Liver (tissue), 9 donors: ENCODE measurements around the gene OR6T1. TPM values are rescaled to one million over a fixed set of nuclear protein-coding genes. Genes with fewer than 3 reads are reported as not detected.

Experiments
- DNase-seq: peaks from one replicate; pipeline ENCODE4 v3.0.0-alpha.2; 2017; ENCODE audit warnings: low spot score
- H3K27ac ChIP-seq, 2 donors: one replicate each; pipeline ENCODE4 v1.7.0; 2013; ENCODE audit warnings: inconsistent platforms in 2 of 2, low read length in 2 of 2, control low read depth in 1 of 2, low read depth in 1 of 2, mild to moderate bottlenecking in 1 of 2
- H3K27me3 ChIP-seq, 4 donors: one replicate each; pipeline versions ENCODE4 v1.6.1 to v1.7.0; 2013; ENCODE audit warnings: low read length in 3 of 4, inconsistent platforms in 1 of 4, mild to moderate bottlenecking in 1 of 4, moderate library complexity in 1 of 4; ENCODE audit not compliant: control insufficient read depth in 4 of 4, insufficient read depth in 4 of 4
- H3K36me3 ChIP-seq, 4 donors: one replicate each; pipeline versions ENCODE4 v1.6.1 to v1.7.0; 2013; ENCODE audit warnings: low read length in 3 of 4, mild to moderate bottlenecking in 3 of 4, low read depth in 1 of 4, moderate library complexity in 1 of 4; ENCODE audit not compliant: control insufficient read depth in 4 of 4, insufficient read depth in 3 of 4
- H3K4me1 ChIP-seq, 4 donors: one replicate each; pipeline versions ENCODE4 v1.6.1 to v1.7.0; 2013; ENCODE audit warnings: low read length in 3 of 4, mild to moderate bottlenecking in 3 of 4, moderate library complexity in 1 of 4; ENCODE audit not compliant: control insufficient read depth in 4 of 4, insufficient read depth in 4 of 4
- H3K4me3 ChIP-seq, 3 donors: one replicate each; pipeline versions ENCODE4 v1.6.1 to v1.7.0; 2013; ENCODE audit warnings: low read length in 3 of 3, control low read depth in 1 of 3, low read depth in 1 of 3, mild to moderate bottlenecking in 1 of 3
- H3K9ac ChIP-seq, 2 donors: one replicate each; pipeline ENCODE4 v1.7.0; 2013; ENCODE audit warnings: low read length in 2 of 2, mild to moderate bottlenecking in 2 of 2, moderate library complexity in 2 of 2, control low read depth in 1 of 2, low read depth in 1 of 2
- H3K9me3 ChIP-seq, 4 donors: one replicate each; pipeline versions ENCODE4 v1.6.1 to v1.7.0; 2013; ENCODE audit warnings: low read length in 3 of 4; ENCODE audit not compliant: control insufficient read depth in 4 of 4
- CTCF ChIP-seq: fragments of 150-350 bp; IDR thresholded peaks from 2 replicates; pipeline ENCODE4 v1.5.1; 2017; ENCODE audit warnings: improper control_type of control experiment, low read depth, low read length; ENCODE audit not compliant: missing input control
- EGR1 ChIP-seq, 2 donors: IDR thresholded peaks; 2 replicates each; pipeline ENCODE4 v1.6.1; 2016 to 2018; ENCODE audit warnings: antibody characterized with exemption in 2 of 2, low read depth in 2 of 2
- FOXA1 ChIP-seq: IDR thresholded peaks from 2 replicates; pipeline ENCODE4 v1.6.1; 2016; ENCODE audit warnings: antibody characterized with exemption
- FOXA2 ChIP-seq: IDR thresholded peaks from 2 replicates; pipeline ENCODE4 v1.6.1; 2016; ENCODE audit warnings: antibody characterized with exemption
- GABPA ChIP-seq, 2 donors: IDR thresholded peaks in 1 of 2; conservative IDR thresholded peaks in 1 of 2; 2 replicates each; pipeline ENCODE4 v1.6.1; 2016; ENCODE audit warnings: antibody characterized with exemption in 2 of 2, mild to moderate bottlenecking in 1 of 2, moderate library complexity in 1 of 2
- HNF4A ChIP-seq, 2 donors: conservative IDR thresholded peaks; 2 replicates each; pipeline ENCODE4 v1.6.1; 2016; ENCODE audit warnings: antibody characterized with exemption in 2 of 2, mild to moderate bottlenecking in 2 of 2
- HNF4G ChIP-seq: IDR thresholded peaks from 2 replicates; pipeline ENCODE4 v1.6.1; 2016; ENCODE audit warnings: antibody characterized with exemption
- JUND ChIP-seq, 2 donors: IDR thresholded peaks; 2 replicates each; pipeline ENCODE4 v1.6.1; 2016; ENCODE audit warnings: antibody characterized with exemption in 2 of 2
- NR2F2 ChIP-seq: IDR thresholded peaks from 2 replicates; pipeline ENCODE4 v1.6.1; 2016; ENCODE audit warnings: antibody characterized with exemption
- RAD21 ChIP-seq, 2 donors: IDR thresholded peaks; 2 replicates each; pipeline ENCODE4 v1.6.1; 2016; ENCODE audit warnings: antibody characterized with exemption in 2 of 2, mild to moderate bottlenecking in 2 of 2
- RXRA ChIP-seq, 2 donors: IDR thresholded peaks; 2 replicates each; pipeline ENCODE4 v1.6.1; 2017 to 2018; ENCODE audit warnings: antibody characterized with exemption in 2 of 2, mild to moderate bottlenecking in 1 of 2
- SP1 ChIP-seq: IDR thresholded peaks from 2 replicates; pipeline ENCODE4 v1.6.1; 2018; ENCODE audit warnings: antibody characterized with exemption, mild to moderate bottlenecking
- TAF1 ChIP-seq: conservative IDR thresholded peaks from 2 replicates; pipeline ENCODE4 v1.6.1; 2016; ENCODE audit warnings: antibody characterized with exemption, mild to moderate bottlenecking
- YY1 ChIP-seq: IDR thresholded peaks from 2 replicates; pipeline ENCODE4 v1.6.1; 2016; ENCODE audit warnings: antibody characterized with exemption, mild to moderate bottlenecking
- ZBTB33 ChIP-seq: IDR thresholded peaks from 2 replicates; pipeline ENCODE4 v1.6.1; 2016; ENCODE audit warnings: antibody characterized with exemption
- WGBS: extraction: QIAGEN DNeasy Blood & Tissue Kit; methylation state at CpG from one replicate; pipeline ENCODE4 v1.1.7; 2013; 5-methylcytosine and 5-hydroxymethylcytosine counted together
- polyA plus RNA-seq, 2 donors: library from polyadenylated mRNA; stranded (reverse) in 1 of 2; unstranded in 1 of 2; fragments of 200-250 nt in 1 of 2; fragments of >200 nt in 1 of 2; fragmentation: Nextera tagmentation in 1 of 2; extraction: Ambion mirVana in 1 of 2; gene quantifications; one replicate each; pipeline versions ENCODE4 v1.2.1 to v1.2.3, GENCODE V29; 2013 to 2015
- total RNA-seq, 2 donors: library from RNA; depleted of rRNA; stranded (reverse); fragments of >200 nt; gene quantifications; one replicate each; pipeline ENCODE4 v1.2.3, GENCODE V29; 2014
- TF ChIP-seq, protein P1 (sequence below): IDR thresholded peaks from 2 replicates; pipeline ENCODE4 v1.6.1; 2016; ENCODE audit warnings: antibody characterized with exemption, mild to moderate bottlenecking
- TF ChIP-seq, protein P2 (sequence below): IDR thresholded peaks from 2 replicates; pipeline ENCODE4 v1.6.1; 2016; ENCODE audit warnings: antibody characterized with exemption
- TF ChIP-seq, protein P3 (sequence below): IDR thresholded peaks from 2 replicates; pipeline ENCODE4 v1.6.1; 2016; ENCODE audit warnings: antibody characterized with exemption
- donor health status: healthy.
- donor health status: healthy.
- donor health status: healthy.
- donor health status: healthy.
- donor health status: healthy.

OR6T1 gene
- total and polyA plus RNA-seq, 4 donors, result not detected

DNA sequence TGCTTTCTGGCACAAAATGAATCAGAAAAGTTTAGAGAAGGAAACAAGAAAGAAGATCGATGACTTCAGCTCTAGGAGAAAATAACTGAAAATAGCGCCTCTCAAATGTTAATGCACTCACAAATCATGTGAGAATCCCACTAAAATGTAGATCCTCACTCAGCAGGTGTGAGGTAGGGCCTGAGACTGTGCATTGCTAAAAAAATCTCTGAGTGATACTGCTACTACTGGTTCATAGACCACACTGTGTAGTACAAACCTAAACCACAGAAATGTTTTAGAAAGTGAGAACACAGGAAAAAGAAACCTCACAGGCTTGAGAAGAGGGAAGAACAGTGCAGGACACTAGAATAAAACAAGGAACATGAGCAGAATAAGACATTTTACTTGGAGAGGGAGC, 39.7 kb downstream of the OR6T1 start:
- H3K4me3 ChIP-seq, result no peak overlapping the region
- H3K27ac ChIP-seq, result no peak overlapping the region
- H3K9me3 ChIP-seq, result no peaks in the 10 kb centered on the region
- TF ChIP-seq NR2F2 (no peak), TAF1 (no peak), YY1 (no peak), ZBTB33 (no peak), JUND (IDR thresholded peaks at IDR 0.05) (no peak), SP1 (no peak), FOXA1 (no peak), FOXA2 (no peak), EGR1 (IDR thresholded peaks at IDR 0.05; ENCODE audit: low read depth in 2 of 2) (no peak), GABPA (IDR thresholded peaks at IDR 0.05 in 1 of 2, conservative IDR thresholded peaks at IDR 0.05 in 1 of 2) (no peak), CTCF (no peak), RXRA (IDR thresholded peaks at IDR 0.05) (no peak), HNF4G (no peak), RAD21 (IDR thresholded peaks at IDR 0.05) (no peak), HNF4A (conservative IDR thresholded peaks at IDR 0.05) (no peak)
- TF ChIP-seq, protein P1, sequence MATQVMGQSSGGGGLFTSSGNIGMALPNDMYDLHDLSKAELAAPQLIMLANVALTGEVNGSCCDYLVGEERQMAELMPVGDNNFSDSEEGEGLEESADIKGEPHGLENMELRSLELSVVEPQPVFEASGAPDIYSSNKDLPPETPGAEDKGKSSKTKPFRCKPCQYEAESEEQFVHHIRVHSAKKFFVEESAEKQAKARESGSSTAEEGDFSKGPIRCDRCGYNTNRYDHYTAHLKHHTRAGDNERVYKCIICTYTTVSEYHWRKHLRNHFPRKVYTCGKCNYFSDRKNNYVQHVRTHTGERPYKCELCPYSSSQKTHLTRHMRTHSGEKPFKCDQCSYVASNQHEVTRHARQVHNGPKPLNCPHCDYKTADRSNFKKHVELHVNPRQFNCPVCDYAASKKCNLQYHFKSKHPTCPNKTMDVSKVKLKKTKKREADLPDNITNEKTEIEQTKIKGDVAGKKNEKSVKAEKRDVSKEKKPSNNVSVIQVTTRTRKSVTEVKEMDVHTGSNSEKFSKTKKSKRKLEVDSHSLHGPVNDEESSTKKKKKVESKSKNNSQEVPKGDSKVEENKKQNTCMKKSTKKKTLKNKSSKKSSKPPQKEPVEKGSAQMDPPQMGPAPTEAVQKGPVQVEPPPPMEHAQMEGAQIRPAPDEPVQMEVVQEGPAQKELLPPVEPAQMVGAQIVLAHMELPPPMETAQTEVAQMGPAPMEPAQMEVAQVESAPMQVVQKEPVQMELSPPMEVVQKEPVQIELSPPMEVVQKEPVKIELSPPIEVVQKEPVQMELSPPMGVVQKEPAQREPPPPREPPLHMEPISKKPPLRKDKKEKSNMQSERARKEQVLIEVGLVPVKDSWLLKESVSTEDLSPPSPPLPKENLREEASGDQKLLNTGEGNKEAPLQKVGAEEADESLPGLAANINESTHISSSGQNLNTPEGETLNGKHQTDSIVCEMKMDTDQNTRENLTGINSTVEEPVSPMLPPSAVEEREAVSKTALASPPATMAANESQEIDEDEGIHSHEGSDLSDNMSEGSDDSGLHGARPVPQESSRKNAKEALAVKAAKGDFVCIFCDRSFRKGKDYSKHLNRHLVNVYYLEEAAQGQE, result no peak
- TF ChIP-seq, protein P2, sequence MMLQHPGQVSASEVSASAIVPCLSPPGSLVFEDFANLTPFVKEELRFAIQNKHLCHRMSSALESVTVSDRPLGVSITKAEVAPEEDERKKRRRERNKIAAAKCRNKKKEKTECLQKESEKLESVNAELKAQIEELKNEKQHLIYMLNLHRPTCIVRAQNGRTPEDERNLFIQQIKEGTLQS, result no peak
- TF ChIP-seq, protein P3, sequence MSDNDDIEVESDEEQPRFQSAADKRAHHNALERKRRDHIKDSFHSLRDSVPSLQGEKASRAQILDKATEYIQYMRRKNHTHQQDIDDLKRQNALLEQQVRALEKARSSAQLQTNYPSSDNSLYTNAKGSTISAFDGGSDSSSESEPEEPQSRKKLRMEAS, result no peak
- no peaks in the 10 kb centered on the region for H3K36me3 ChIP-seq
- no peaks in the 10 kb centered on the region for H3K27me3 ChIP-seq
- no peaks in the 10 kb centered on the region for H3K4me1 ChIP-seq
- 82% methylated on average over 2 of the region's 2 CpGs for WGBS
- no peak for DNase-seq
- no peak overlapping the region for H3K9ac ChIP-seq
